Activated CD8-positive, alpha-beta memory T cell treated with anti-CD3 and anti-CD28 coated beads, Interleukin-2, amount 50 U/mL, for 24 hours (primary cell): Measurements from ENCODE around the gene RTF1.

Experiments used
- DNase-seq: peaks from one replicate; pipeline ENCODE4 v3.0.0-alpha.2; 2020; ENCODE audit errors: extremely low read depth

Gene RTF1

GRCh38 chr15:41487802-41488201 is 70.9 kb downstream of the RTF1 start:
- DNase-seq = no peak

- DNase-seq = no peak
Measured at GRCh38 chr15:41489641-41490040, 72.7 kb downstream of the RTF1 start.

DNA sequence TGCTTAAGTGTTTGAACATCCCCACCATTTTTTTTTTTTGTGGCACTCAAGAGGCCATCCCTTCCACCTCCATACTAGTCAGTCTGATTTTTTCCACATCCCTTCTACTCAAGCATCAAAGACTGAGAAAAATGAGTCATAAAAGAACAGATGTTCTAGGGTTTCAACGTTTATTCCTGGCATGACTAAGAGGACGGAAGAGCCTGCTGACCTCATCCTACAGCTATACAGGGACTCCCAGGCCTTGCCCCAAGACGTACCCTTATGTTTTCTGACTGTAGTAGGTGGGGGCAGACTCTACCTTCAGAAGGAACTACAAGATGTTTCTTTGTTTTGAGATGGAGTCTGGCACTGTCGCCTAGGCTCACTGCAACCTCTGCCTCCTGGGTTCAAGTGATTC is 73.5 kb downstream of the RTF1 start:
- DNase-seq = no peak

DNA sequence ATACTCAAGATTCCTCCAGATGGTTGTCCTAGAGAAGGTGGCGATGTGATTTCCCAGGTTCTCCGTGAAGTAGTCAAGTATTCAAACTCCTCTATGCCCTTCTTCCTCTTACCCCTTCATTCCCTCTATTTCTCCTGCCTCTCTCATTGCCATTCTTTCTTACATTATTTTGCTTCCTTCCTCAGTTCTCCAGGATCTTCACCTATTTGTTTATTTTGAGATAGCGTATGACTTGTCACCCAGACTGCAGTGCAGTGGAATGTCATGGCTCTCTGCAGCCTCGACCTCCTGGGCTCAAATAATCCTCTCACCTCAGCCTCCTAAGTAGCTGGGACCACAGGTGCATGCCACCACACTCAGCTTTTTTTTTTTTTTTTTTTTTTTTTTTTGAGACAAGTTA is 75.0 kb downstream of the RTF1 start:
- no peak for DNase-seq

DNA sequence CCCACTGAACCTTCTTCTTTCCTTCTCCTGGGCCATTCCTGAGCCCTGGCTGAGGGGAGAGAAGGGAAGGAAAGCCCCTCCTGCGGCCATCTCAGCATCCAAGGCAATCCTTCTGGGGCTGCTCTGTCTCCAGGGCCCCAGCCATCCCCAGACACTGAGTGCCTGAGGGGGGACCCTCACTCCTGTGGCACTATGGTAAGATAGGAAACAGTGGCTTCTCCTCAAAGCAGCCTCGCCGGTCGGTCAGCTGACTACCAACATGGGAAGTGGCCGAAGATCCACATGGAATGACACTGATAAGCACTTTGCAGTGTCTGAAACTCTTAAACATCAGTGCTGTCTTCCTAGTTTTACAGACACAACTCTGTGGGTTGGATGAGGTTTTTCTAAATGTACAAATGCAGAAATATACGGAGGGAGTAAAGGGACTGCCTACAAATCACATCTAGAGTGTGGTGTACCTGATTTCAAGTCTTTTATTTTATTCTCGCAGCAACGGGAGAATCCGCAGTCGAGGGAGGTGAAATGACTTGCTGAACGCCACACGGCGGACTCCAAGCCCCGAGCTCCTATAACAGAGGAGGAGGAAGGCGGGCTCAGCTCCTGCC is 75.8 kb downstream of the RTF1 start:
- DNase-seq = no peak

GRCh38 chr15:41493205-41493901 is 76.5 kb downstream of the RTF1 start, which contains the start of gene ITPKA:
TSS of gene ITPKA (plus strand) at chr15:41493874. CDS start at chr15:41493928, 54 bp downstream.
- DNase-seq = peak; percentile 68

DNA sequence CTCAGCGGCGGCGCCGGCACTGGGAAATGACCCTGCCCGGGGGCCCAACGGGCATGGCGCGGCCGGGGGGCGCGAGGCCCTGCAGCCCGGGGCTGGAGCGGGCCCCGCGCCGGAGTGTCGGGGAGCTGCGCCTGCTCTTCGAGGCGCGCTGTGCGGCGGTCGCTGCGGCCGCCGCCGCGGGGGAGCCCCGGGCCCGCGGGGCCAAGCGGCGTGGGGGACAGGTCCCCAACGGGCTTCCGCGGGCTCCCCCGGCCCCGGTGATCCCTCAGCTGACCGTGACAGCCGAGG is 77.0 kb downstream of the RTF1 start:
- DNase-seq = no peak

GRCh38 chr15:41494190-41494921 is 77.5 kb downstream of the RTF1 start:
- DNase-seq = no peak

DNA sequence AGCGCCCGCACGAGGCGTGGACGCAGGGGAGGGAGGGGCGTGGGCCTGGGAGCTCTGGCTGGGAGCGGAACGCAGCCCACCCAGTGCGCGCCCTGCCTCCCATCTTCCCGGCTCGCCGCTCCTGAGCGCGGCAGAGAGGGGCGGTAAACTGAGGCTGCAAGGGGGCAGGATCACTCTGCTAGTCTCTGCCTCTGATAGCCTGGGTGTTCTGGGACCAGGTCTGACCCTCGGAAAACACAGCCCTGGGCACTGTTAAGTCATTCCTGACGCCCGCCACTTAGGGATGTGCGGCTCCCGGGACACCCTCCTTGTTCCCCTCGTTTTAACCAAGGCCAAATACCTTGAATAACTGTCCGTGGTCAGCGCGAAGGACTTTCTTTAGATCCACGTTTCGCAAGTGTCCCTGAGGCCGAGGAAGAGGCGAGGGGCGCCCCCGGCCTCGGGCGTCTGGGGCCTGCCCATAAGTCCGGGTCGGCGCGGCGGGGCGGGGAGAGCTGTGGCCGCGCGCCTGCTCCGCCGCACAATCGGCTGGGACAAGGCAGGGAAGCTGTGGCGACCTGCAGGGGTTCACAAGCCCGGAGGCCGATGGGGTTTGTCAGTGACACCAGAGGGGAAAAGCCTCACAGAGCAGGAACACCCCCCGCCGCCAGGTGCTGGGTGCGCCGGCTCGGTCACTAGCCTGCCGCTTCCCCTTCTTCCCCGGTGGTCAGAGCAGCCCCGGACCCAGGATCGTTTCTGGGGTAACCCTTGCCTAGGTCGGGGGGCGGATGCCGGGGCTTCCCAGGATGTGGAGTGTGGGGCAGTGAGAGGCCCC is 78.2 kb downstream of the RTF1 start:
- no peak for DNase-seq

DNA sequence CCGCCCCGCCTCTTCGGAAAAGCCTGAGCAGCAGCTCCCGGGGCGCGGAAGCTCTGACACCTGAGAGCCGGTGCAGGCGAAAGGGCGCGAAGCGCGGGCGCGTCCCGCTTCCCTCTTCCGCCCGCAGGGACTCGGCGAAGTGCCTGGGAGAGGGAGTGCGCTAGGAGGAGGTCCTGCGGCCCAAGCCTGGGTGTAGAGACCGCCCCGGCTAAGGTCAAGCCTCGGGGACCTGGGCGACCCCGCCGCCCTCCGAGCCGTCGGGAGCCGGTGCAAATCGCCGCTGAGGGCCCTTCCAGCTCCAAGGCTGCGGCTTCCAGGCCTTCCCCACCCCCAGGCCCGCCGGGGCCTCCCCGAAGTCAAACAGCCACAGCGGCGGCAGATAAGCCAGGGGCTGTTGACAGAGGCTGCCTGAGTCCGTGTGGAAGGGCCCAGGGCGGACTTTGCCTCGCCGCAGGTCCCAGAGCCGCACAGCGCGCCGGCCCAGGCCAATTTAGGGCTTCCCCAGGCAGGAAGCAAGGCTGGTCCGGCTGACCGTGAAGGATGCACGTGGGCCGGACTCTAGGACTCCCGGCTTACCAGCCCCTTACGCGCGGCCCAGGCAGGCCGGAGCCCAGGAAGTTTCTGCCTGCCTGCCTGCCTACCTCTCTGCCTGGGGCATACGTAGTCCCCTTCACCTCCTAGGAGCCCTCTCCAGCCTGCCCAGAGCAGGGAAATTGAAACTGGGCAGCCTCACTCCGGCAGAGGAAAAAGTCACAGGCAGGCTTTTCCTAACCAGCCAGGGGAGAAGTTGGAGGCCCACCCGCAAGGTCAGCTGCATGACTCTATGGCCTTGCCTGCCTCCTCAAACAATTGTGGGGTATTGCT is 79.1 kb downstream of the RTF1 start:
- DNase-seq = no peak

DNA sequence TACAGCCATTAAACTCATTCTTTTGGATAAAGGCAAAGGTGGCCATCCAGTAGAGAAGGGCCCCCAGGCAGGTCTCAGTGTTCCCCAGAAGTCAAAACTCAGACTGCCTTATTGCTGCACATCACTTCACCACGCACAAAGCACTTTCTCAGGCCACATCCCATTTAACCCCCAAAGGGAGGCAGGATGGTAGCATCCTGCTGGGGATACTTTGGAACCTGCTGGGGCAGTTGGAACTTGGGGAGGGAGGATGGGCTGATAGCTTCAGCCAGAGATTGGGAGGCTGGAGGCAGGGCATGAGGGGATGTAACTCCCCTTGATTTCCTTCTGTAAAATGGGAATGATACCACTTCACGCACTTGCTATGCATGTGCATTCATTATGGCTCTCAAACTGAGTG is 81.8 kb downstream of the RTF1 start:
- DNase-seq = no peak

DNA sequence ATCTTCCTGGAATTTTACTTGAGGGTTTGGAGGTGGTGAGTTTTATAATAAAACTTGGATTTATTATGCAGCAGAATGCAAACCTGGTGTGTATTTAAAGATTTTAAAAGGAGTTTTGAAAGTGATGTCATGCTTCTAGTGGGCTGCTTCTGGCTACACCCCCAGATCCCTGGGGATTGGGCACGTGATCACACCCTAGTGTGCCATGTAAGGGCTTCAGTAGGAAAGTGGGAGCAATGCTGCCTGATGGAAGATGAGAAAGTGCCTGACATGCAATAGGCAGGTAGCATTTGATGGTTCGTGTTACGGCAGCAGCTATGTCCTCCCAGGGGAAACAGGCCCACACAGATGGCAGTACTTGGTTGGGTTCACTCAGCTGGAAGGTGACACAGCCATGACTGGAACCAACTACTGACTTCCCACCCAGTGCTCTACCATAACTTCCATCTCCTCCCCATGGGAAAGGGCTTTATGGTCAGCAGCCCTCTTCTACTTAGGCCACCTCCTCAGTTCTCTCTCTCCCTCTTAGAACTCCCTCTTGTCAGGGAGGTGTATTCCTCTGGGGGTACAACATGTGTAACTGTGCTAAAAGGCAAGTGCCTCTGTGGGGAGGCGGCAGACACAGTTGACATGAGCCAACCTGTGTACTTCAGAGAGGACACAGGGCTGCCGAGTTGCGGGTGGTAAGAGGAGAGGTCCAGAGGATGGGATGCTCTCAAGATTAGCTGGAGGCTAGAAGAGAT is 82.4 kb downstream of the RTF1 start:
- no peak for DNase-seq

DNA sequence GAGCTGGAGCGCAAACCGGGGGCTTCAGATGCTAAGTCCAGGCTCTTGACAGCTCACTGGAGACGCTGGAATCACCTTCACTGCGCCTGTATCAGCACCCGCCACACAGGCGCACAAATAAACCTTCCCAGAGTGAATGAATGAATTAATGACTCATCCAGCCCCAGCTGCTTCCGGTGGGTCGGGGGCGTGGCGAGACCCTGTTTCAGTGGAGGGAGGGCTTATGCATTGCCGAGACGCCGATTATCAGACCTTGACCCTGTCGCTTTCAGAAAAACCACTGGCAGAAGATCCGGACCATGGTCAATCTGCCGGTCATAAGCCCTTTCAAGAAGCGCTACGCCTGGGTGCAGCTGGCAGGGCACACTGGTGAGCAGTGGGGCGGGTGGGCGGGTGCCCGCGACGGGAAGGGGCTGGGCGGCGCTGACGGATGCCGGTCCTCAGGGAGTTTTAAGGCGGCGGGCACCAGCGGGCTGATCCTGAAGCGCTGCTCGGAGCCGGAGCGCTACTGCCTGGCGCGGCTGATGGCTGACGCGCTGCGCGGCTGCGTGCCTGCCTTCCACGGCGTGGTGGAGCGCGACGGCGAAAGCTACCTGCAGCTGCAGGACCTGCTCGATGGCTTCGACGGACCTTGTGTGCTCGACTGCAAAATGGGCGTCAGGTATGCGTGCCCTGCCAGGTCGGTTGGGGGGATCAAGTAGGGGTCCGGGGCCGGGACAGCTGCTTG is 84.5 kb downstream of the RTF1 start:
- DNase-seq = no peak

- DNase-seq = no peak
Measured at GRCh38 chr15:41501931-41502794, 85.3 kb downstream of the RTF1 start.

DNA sequence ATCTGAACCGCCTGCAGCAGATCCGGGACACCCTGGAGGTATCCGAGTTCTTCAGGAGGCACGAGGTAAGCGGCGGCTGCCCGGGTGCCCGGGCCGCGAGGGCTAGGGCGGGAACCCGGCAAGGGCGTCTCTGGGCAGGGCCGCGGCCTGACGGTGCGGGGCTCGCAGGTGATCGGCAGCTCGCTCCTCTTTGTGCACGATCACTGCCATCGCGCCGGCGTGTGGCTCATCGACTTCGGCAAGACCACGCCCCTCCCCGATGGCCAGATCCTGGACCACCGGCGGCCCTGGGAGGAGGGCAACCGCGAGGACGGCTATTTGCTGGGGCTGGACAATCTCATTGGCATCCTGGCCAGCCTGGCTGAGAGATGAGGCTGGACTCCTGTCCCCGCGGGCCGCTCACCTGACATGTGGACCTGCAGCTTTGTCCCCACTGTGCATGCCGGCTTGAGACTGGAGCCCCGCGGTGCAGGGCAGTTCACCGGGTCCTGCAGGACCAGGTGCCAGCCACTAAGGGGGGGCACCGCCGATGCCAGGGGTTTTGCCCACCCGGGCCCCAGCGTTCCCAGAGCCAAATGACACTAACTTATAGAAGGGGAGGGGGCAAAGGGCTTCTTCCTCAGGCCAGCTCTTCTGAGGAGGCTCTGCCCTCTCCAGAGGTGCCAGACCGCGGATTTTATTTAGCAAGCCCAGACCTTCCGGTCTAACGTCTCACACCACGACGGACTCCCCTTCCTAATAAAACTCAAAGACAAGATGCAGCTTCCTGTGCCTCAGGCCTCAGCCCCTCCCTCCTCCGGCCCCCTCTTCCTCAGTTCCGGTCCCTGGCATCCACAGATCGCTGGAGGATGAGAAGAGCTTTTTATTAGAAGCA is 86.1 kb downstream of the RTF1 start:
- no peak for DNase-seq

DNA sequence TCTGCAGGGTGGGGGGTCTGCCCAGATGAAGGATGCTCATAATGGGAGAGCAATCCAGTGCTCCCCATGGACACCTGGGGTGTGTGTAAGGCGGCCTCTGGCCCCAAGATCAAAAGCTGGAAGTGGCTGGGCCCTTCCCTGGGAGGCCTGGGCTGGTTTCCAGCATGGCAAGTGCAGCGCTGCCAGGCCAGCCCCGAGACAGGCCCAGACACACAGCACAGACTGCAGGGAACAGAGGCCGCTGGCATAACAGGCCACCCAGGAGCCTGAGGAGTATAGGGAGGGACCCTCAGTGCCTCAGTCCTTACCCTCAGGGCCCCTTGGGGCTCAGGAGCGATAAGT is 86.7 kb downstream of the RTF1 start:
- DNase-seq = no peak

DNA sequence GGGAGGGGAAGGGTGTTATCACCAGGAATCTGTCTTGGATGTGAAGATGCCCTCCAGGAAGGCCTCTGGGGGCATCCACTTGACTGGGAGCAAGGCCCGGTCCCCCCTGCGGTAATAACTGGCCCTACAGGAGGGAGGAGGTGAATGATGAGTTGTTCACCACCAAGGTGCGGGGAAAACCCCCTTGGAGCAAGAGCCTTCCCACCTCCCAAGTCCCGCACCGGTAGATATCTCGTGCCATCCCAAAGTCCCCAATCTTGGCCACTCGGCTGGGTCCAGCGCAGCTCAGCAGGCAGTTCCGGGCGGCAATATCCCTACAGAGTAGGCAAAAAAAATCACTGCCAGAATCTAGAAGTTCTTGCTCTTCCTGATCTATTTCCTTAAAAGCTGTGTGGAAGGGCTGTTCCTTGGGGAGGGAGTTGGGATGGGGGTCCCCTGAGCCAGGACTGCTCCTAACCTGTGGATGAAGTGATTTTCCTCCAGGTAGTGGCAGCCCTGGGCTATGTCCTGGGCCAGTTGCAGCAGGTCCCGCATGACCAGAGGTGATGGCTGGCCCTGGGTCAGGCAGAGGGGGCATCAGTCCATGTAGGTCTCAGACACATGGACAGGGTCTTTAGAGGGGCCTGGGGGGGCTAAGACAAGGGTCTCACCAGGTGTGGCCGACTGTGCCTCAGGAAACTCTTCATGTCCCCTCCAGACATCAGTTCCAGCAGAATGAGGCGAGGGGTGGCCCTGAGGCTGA is 88.0 kb downstream of the RTF1 start:
- no peak for DNase-seq

GRCh38 chr15:41505776-41506175 is 88.9 kb downstream of the RTF1 start:
- no peak for DNase-seq
